Ascending aorta (tissue), 2 donors: ENCODE data around the gene RNF113B. TPM values are rescaled to one million over a fixed set of nuclear protein-coding genes. Genes with fewer than 3 reads are reported as not detected.

Experiments used
- DNase-seq, 2 donors: peaks; one replicate each; pipeline ENCODE4 v3.0.0-alpha.2; 2019; ENCODE audit warnings: low spot score in 2 of 2
- H3K27ac ChIP-seq, 2 donors: fragments of 200-600 bp; sonication (generic); one replicate each; pipeline ENCODE4 v1.5.1; 2016 to 2017; ENCODE audit warnings: mild to moderate bottlenecking in 1 of 2
- H3K27me3 ChIP-seq: fragments of 200-600 bp; sonication (generic); one replicate; pipeline ENCODE4 v1.5.1; 2017
- H3K36me3 ChIP-seq, 2 donors: fragments of 200-600 bp; sonication (generic); one replicate each; pipeline ENCODE4 v1.5.1; 2016
- H3K4me1 ChIP-seq, 2 donors: fragments of 200-600 bp; sonication (generic); one replicate each; pipeline ENCODE4 v1.5.1; 2016 to 2017; ENCODE audit warnings: mild to moderate bottlenecking in 1 of 2
- H3K4me3 ChIP-seq, 2 donors: fragments of 200-600 bp; sonication (generic); one replicate each; pipeline ENCODE4 v1.5.1; 2016 to 2017; ENCODE audit warnings: mild to moderate bottlenecking in 1 of 2
- H3K9me3 ChIP-seq, 2 donors: fragments of 200-600 bp; sonication (generic); one replicate each; pipeline ENCODE4 v1.5.1; 2016
- intact Hi-C: fragments of 100-400 bp; cut with DNase I; formaldehyde crosslinking; loops from one replicate; pipeline ENCODE4 v1.15.1; 2023
- total RNA-seq: library from RNA; depleted of rRNA; stranded (reverse); fragments of >200 nt; gene quantifications from one replicate; pipeline ENCODE4 v1.1.0, GENCODE V29; 2016
- TF ChIP-seq, protein P1 (sequence below), 3 experiments: fragments of 200-600 bp in 2 of 3; fragments of 450-650 bp in 1 of 3; sonication (generic) in 2 of 3; IDR thresholded peaks; one replicate each; pipeline ENCODE4 v1.5.1; 2016 to 2019; ENCODE audit warnings: antibody characterized with exemption in 3 of 3, mild to moderate bottlenecking in 1 of 3, moderate library complexity in 1 of 3

The RNF113B gene
- total RNA-seq, 1 donor from 2014 or later, result not detected

DNA sequence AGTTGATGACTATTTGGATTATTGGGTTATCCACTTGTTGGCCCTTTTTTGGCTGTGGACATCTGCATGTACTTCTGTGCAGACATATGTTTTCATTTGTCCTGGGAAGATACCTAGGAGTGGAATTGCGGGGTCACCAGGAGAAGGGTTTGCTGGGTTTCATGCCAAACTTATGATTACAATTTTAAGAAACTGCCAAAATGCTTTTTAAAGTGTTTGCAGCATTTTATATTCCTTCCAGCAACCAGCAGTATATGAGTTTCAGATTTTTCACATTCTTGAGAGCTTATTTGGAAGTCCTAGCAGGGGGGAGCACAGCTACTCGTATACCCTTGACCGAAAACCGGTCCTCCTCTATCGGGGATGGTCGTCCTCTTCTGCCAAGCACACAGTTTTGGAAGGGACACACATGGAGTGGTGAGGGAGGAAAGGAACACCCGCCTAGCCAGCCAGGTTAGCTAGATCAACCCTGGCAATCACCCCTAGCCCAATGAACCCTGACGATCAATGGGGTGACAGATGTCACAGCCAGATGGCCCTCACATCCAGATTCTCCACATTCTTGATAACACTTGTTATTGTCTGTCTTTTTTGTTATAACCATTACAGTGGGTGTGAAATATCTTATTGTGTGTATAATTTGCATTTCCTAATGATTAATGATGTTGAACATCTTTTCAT is 26.7 kb upstream of the RNF113B start:
- intact Hi-C loops, result no loop called here
- no peaks in the 10 kb centered on the region for H3K27me3 ChIP-seq
- no peak overlapping the region for H3K27ac ChIP-seq
- no peak for DNase-seq
- H3K4me3 ChIP-seq, result no peak overlapping the region
- H3K9me3 ChIP-seq, result peaks cover 0 to 19% of the 10 kb centered on the region in 2 donors
- TF ChIP-seq, protein P1, sequence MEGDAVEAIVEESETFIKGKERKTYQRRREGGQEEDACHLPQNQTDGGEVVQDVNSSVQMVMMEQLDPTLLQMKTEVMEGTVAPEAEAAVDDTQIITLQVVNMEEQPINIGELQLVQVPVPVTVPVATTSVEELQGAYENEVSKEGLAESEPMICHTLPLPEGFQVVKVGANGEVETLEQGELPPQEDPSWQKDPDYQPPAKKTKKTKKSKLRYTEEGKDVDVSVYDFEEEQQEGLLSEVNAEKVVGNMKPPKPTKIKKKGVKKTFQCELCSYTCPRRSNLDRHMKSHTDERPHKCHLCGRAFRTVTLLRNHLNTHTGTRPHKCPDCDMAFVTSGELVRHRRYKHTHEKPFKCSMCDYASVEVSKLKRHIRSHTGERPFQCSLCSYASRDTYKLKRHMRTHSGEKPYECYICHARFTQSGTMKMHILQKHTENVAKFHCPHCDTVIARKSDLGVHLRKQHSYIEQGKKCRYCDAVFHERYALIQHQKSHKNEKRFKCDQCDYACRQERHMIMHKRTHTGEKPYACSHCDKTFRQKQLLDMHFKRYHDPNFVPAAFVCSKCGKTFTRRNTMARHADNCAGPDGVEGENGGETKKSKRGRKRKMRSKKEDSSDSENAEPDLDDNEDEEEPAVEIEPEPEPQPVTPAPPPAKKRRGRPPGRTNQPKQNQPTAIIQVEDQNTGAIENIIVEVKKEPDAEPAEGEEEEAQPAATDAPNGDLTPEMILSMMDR (IDR thresholded peaks at IDR 0.05), result no peak
- no peaks in the 10 kb centered on the region for H3K36me3 ChIP-seq
- no peaks in the 10 kb centered on the region for H3K4me1 ChIP-seq

DNA sequence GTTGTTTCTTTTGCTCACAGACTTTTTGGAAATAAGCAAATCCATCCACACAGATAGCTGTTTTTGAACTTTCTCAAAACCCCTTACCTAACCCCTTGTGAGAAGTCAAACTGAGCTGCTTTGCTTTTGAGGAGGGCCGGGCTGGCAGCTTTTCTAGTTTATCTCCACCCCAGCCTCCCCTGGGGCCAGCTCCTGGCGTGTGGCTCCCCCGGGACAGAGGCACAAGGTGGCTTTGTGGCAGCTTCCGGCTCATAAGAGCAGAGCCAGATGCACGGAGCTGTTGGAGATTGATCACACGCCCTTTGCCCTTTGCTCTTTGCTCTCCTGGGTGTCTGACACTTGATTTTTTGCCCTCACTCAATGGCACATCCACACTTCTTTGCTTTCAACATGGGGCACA is 24.9 kb upstream of the RNF113B start:
- no peak overlapping the region for H3K4me3 ChIP-seq
- TF ChIP-seq, protein P1 (IDR thresholded peaks at IDR 0.05), result no peak
- H3K27me3 ChIP-seq, result no peaks in the 10 kb centered on the region
- no peak for DNase-seq
- intact Hi-C loops, result no loop called here
- H3K9me3 ChIP-seq, result peaks cover 0 to 19% of the 10 kb centered on the region in 2 donors
- H3K4me1 ChIP-seq, result no peaks in the 10 kb centered on the region
- no peak overlapping the region for H3K27ac ChIP-seq
- H3K36me3 ChIP-seq, result no peaks in the 10 kb centered on the region

DNA sequence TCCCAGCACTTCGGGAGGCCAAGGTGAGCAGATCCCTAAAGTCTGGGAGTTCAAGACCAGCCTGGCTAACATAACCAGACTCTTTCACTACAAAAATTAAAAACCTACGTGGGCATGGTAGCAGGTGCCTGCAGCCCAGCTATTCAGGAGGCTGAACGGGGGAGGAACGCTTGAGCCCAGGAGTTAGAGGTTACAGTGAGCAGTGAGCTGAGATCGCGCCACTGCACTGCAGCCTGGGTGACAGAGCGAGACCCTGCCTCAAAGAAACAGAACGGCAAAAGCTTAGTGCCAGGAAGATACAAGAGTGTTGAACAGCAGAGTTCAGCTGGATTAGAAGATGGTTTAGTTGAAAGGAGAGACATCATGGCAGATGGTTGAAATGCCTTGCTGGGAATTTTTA is 24.1 kb upstream of the RNF113B start:
- Histone ChIP-seq H3K27ac (no peak overlapping the region), H3K4me3 (no peak overlapping the region), H3K9me3 (peaks cover 0 to 16% of the 10 kb centered on the region in 2 donors), H3K4me1 (no peaks in the 10 kb centered on the region), H3K36me3 (no peaks in the 10 kb centered on the region), H3K27me3 (no peaks in the 10 kb centered on the region)
- no peak for DNase-seq
- TF ChIP-seq, protein P1 (IDR thresholded peaks at IDR 0.05), result no peak
- intact Hi-C loops, result no loop called here

DNA sequence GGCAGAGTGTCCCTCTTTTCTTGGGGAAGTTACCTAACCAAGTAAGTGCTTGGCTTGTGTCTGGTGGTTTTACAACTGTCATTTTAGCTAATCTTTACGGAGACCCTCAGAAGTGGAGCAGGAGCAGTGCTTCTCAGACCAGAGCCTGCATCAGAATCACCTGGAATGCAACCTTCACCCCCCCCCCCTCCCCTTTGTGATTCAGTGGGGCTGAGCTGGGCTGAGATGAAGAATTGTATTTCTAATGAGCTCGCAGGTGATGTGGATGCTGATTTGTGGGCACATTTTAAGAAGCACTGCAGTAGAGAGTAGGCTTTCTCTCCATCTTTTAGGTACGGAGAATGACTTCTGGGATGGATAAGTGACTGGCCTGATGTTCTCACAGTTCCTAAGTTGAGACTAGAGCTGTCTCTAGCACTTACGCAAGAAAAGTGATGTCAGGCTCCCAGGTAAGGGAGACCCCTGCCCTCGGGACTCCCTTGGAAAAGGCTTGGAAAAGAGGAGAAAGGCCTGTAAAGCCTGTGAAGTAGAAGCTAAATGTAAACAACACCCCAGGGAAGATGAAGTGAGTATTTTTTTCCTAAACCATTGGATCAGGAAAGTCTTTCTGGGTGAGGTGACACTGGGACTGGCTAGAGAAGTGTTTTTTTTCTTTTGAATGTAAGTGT is 23.3 kb upstream of the RNF113B start:
- Histone ChIP-seq H3K36me3 (no peaks in the 10 kb centered on the region), H3K27me3 (no peaks in the 10 kb centered on the region), H3K4me1 (no peaks in the 10 kb centered on the region), H3K27ac (no peak overlapping the region), H3K9me3 (peaks cover 0 to 8% of the 10 kb centered on the region in 2 donors), H3K4me3 (no peak overlapping the region)
- no peak for DNase-seq
- intact Hi-C loops, result no loop called here
- TF ChIP-seq, protein P1 (IDR thresholded peaks at IDR 0.05), result no peak

DNA sequence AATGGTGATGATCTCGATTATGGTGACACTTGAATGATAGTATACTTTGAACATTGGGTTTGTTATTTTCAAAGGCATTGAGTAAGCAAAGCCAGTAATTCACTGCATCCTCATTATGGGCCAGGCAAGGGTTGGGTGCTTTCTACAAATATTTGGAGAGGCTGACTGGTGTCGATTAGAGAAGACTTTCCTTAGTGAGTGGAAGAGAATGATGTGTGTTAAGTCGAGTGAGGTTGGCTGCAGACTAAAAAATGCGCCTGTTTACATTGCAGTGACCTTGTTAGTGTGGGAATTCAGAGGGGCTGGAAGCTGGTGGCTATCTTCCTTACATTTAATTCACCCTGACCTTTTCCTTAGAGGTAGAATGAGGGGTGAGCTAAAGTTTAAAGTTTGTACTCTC is 22.4 kb upstream of the RNF113B start:
- TF ChIP-seq, protein P1 (IDR thresholded peaks at IDR 0.05), result no peak
- no peak for DNase-seq
- no peaks in the 10 kb centered on the region for H3K36me3 ChIP-seq
- H3K9me3 ChIP-seq, result no peaks in the 10 kb centered on the region
- no peak overlapping the region for H3K27ac ChIP-seq
- H3K4me1 ChIP-seq, result no peaks in the 10 kb centered on the region
- H3K27me3 ChIP-seq, result no peaks in the 10 kb centered on the region
- no peak overlapping the region for H3K4me3 ChIP-seq
- intact Hi-C loops, result no loop called here
